ENCODE data around the gene LRRC26. TPM values are rescaled to one million over a fixed set of nuclear protein-coding genes. Genes with fewer than 3 reads are reported as not detected.
"Not testable (repeated sequence)": the region's sequence is repeated elsewhere in the genome, so short reads cannot be mapped to it uniquely, and the experiment has no call there.

LRRC26 gene
- total RNA-seq, 1 donor = not detected

DNA sequence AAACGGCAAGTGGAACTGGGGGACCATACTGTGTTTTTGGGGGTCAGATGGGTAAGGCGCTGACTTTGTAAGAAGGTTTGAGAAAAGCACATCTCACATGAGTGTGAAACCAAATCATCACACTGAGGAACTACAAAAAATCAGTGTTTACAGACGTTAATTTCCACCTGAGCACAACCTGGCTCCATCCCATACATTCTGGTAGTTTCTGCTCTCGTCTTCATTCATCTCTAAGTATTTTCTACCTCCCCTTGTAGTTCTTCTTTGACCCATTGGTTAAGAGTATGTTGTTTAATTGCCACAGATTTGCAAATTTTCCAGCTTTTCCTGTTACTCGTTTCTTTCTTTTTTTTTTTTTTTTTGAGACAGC is 46.4 kb downstream of the LRRC26 start:
- no peak for DNase-seq (ENCODE audit: insufficient read length, low spot score, missing footprints)
- Histone ChIP-seq H3K27me3 (ENCODE audit: insufficient read depth, low read length) (no peaks in the 10 kb centered on the region), H3K27ac (ENCODE audit: low read depth, low read length) (no peak overlapping the region), H3K4me2 (ENCODE audit: insufficient read depth, low read length) (no peak overlapping the region), H3K79me2 (ENCODE audit: insufficient read depth, low read length) (peaks cover 16% of the 10 kb centered on the region), H3K4me3 (ENCODE audit: insufficient read depth, low read length) (no peak overlapping the region), H3K36me3 (ENCODE audit: insufficient read depth, low read length) (no peaks in the 10 kb centered on the region), H3K4me1 (ENCODE audit: insufficient read depth, low read length) (peaks cover 9% of the 10 kb centered on the region), H4K20me1 (ENCODE audit: insufficient read depth, low read length) (peaks cover 20% of the 10 kb centered on the region), H3K9me3 (ENCODE audit: low read depth, low read length) (no peaks in the 10 kb centered on the region), H2AFZ (ENCODE audit: low read length) (no peak overlapping the region)
- TF ChIP-seq, protein P1, sequence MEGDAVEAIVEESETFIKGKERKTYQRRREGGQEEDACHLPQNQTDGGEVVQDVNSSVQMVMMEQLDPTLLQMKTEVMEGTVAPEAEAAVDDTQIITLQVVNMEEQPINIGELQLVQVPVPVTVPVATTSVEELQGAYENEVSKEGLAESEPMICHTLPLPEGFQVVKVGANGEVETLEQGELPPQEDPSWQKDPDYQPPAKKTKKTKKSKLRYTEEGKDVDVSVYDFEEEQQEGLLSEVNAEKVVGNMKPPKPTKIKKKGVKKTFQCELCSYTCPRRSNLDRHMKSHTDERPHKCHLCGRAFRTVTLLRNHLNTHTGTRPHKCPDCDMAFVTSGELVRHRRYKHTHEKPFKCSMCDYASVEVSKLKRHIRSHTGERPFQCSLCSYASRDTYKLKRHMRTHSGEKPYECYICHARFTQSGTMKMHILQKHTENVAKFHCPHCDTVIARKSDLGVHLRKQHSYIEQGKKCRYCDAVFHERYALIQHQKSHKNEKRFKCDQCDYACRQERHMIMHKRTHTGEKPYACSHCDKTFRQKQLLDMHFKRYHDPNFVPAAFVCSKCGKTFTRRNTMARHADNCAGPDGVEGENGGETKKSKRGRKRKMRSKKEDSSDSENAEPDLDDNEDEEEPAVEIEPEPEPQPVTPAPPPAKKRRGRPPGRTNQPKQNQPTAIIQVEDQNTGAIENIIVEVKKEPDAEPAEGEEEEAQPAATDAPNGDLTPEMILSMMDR (IDR thresholded peaks at IDR 0.05; ENCODE audit: extremely low read depth, low read depth, low read length) = no peak

DNA sequence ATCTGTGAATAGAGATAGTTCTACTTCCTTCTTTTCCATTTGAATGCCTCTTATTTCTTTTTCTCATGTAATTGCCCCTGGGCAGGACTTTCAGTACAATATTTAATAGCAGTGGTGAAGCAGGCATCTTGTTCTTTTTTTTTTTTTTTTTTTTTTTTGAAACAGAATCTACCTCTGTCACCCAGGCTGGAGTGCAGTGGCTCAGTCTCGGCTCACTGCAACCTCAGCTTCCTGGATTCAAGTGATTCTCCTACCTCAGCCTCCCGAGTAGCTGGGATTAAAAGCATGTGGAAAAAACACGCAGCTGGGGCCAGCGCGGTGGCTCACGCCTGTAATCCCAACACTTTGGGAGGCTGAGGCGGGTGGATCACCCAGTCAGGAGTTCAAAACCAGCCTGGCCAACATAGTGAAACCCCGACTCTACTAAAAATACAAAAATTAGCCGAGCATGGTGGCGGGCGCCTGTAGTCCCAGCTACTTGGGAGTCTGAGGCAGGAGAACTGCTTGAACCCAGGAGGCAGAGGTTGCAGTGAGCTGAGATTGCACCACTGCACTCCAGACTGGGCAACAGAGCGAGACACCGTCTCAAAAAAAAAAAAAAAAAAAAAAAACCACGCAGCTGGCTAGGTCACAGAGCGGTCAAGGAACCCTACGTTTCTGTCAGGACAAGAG is 46.9 kb downstream of the LRRC26 start:
- peaks cover 15% of the 10 kb centered on the region for H4K20me1 ChIP-seq (ENCODE audit: insufficient read depth, low read length)
- H3K36me3 ChIP-seq (ENCODE audit: insufficient read depth, low read length); H2AFZ ChIP-seq (ENCODE audit: low read length); H3K4me1 ChIP-seq (ENCODE audit: insufficient read depth, low read length); H3K27me3 ChIP-seq (ENCODE audit: insufficient read depth, low read length); H3K4me3 ChIP-seq (ENCODE audit: insufficient read depth, low read length); DNase-seq (ENCODE audit: insufficient read length, low spot score, missing footprints); H3K4me2 ChIP-seq (ENCODE audit: insufficient read depth, low read length); H3K9me3 ChIP-seq (ENCODE audit: low read depth, low read length); H3K27ac ChIP-seq (ENCODE audit: low read depth, low read length): not testable (repeated sequence)
- peaks cover 11% of the 10 kb centered on the region for H3K79me2 ChIP-seq (ENCODE audit: insufficient read depth, low read length)

DNA sequence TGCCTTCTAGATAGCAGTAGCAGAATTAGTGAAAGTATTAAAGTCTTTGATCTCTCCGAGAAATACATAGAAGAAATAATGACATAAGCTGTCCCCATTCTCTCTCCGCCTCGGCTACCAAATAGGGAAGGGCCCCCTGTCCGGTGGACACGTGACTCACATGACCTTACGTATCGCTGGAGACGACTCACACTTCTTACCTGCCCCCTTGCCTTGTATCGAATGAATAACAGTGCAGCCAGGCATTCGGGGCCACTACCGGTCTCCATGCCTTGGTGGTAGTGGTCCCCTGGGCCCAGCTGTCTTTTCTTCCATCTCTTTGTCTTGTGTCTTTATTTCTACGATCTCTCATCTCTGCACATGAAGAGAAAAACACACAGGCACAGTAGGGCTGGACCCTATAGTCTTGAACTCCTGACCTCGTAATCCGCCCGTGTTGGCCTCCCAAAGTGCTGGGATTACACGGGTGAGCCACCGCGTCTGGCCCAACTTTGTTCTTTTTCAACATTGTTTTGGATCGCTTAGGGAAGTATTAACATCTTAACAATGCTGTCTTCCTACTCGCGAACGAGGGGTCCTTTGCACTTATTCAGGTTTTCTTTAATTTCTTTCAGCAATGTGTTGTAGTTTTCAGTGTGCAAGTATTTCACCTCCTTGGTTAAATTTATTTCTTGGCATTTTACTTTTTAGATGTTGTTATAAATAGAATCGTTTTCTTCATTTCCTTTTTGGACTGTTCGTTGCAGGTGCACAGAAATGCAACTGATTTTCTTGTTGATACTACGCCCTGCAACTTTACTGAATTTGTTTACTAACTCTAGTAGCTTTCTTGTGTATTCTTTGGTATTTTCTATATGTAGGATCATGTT is 47.7 kb downstream of the LRRC26 start:
- DNase-seq (ENCODE audit: insufficient read length, low spot score, missing footprints) = peak; percentile 17
- H3K4me2 ChIP-seq (ENCODE audit: insufficient read depth, low read length); H3K4me3 ChIP-seq (ENCODE audit: insufficient read depth, low read length); H3K27me3 ChIP-seq (ENCODE audit: insufficient read depth, low read length); H3K4me1 ChIP-seq (ENCODE audit: insufficient read depth, low read length); H3K36me3 ChIP-seq (ENCODE audit: insufficient read depth, low read length); H2AFZ ChIP-seq (ENCODE audit: low read length); H3K27ac ChIP-seq (ENCODE audit: low read depth, low read length); H3K79me2 ChIP-seq (ENCODE audit: insufficient read depth, low read length); H3K9me3 ChIP-seq (ENCODE audit: low read depth, low read length): not testable (repeated sequence)
- peaks cover 15% of the 10 kb centered on the region for H4K20me1 ChIP-seq (ENCODE audit: insufficient read depth, low read length)

Small RNA genes lying within 50 kb of the gene (small RNA-seq; reads per million reads assigned to genes)
- not detected for gene MIR3621

Other genes starting within 250 kb of the LRRC26 start
- 143 and 157 TPM in 2 replicates for gene FBXW5, start 225.3 kb downstream of the LRRC26 start, total RNA-seq
- 1.2 TPM in 1 of 2 replicates, not detected in the other for gene C8G, start 224.8 kb downstream of the LRRC26 start, total RNA-seq
- not detected in 2 replicates for gene LCN12, start 217.8 kb downstream of the LRRC26 start, total RNA-seq
- 37.4 and 57.9 TPM in 2 replicates for gene PTGDS, start 192.5 kb downstream of the LRRC26 start, total RNA-seq
- 4.4 and 5.4 TPM in 2 replicates for gene LCNL1, start 187.1 kb downstream of the LRRC26 start, total RNA-seq
- 13.3 and 16.6 TPM in 2 replicates for gene PAXX, start 177.6 kb downstream of the LRRC26 start, total RNA-seq
- gene CLIC3, start 173.5 kb downstream of the LRRC26 start, total RNA-seq = 1.5 and 2.5 TPM in 2 replicates
- gene ABCA2, start 141.8 kb downstream of the LRRC26 start, total RNA-seq = 19.4 and 20.3 TPM in 2 replicates
- not detected in 2 replicates for gene FUT7, start 138.0 kb downstream of the LRRC26 start, total RNA-seq
- 10.0 and 10.1 TPM in 2 replicates for gene NPDC1, start 123.9 kb downstream of the LRRC26 start, total RNA-seq
- gene ENTPD2, start 116.0 kb downstream of the LRRC26 start, total RNA-seq = not detected in 2 replicates
- 0.88 and 1.1 TPM in 2 replicates for gene SAPCD2, start 99.5 kb downstream of the LRRC26 start, total RNA-seq
- 35.9 and 36.9 TPM in 2 replicates for gene UAP1L1, start 92.5 kb downstream of the LRRC26 start, total RNA-seq
- 94.1 and 103 TPM in 2 replicates for gene MAN1B1, start 83.1 kb downstream of the LRRC26 start, total RNA-seq
- gene DPP7, start 55.3 kb downstream of the LRRC26 start, total RNA-seq = 66.6 and 74.6 TPM in 2 replicates
- gene GRIN1, start 30.9 kb downstream of the LRRC26 start, total RNA-seq = not detected in 2 replicates
- gene TMEM210, start 2.0 kb upstream of the LRRC26 start, total RNA-seq = not detected in 2 replicates
- gene ANAPC2, start 18.5 kb upstream of the LRRC26 start, total RNA-seq = 26.2 and 32.9 TPM in 2 replicates
- 52.5 and 59.7 TPM in 2 replicates for gene SSNA1, start 18.6 kb upstream of the LRRC26 start, total RNA-seq
- 9.7 and 10.5 TPM in 2 replicates for gene TPRN, start 30.7 kb upstream of the LRRC26 start, total RNA-seq
- gene TMEM203, start 35.6 kb upstream of the LRRC26 start, total RNA-seq = 35.4 and 36.9 TPM in 2 replicates
- 5.0 and 6.2 TPM in 2 replicates for gene NDOR1, start 35.6 kb upstream of the LRRC26 start, total RNA-seq
- 0.29 TPM in 1 of 2 replicates, not detected in the other for gene RNF208, start 52.2 kb upstream of the LRRC26 start, total RNA-seq
- gene CYSRT1, start 55.1 kb upstream of the LRRC26 start, total RNA-seq = 1.1 and 1.5 TPM in 2 replicates
- gene RNF224, start 57.5 kb upstream of the LRRC26 start, total RNA-seq = under 0.01 TPM in 1 of 2 replicates, not detected in the other
- not detected in 2 replicates for gene SLC34A3, start 60.9 kb upstream of the LRRC26 start, total RNA-seq
- 67.7 and 74.0 TPM in 2 replicates for gene TUBB4B, start 71.2 kb upstream of the LRRC26 start, total RNA-seq
- 0.36 TPM in 1 of 2 replicates, not detected in the other for gene STPG3, start 81.2 kb upstream of the LRRC26 start, total RNA-seq
- 46.0 and 47.4 TPM in 2 replicates for gene NELFB, start 85.3 kb upstream of the LRRC26 start, total RNA-seq
- gene TOR4A, start 107.7 kb upstream of the LRRC26 start, total RNA-seq = 0.29 and 2.5 TPM in 2 replicates
- under 0.01 TPM in 2 replicates for gene NRARP, start 132.2 kb upstream of the LRRC26 start, total RNA-seq